ENCODE data around the gene PKP1. TPM values are rescaled to one million over a fixed set of nuclear protein-coding genes. Genes with fewer than 3 reads are reported as not detected.

Gene PKP1
- total RNA-seq, 2 donors from 2014 or later, result 0.18 to 0.44 TPM

- Histone ChIP-seq H3K27ac (ENCODE audit: low read depth, low read length) (no peak overlapping the region), H3K9me3 (ENCODE audit: control insufficient read depth, low read length) (no peaks in the 10 kb centered on the region), H3K9ac (ENCODE audit: extremely low read depth, low read length, poor library complexity, severe bottlenecking) (no peak overlapping the region), H3K4me1 (ENCODE audit: control insufficient read depth, insufficient read depth, low read length) (peaks cover 15% of the 10 kb centered on the region), H3K36me3 (ENCODE audit: control insufficient read depth, insufficient read depth, low read length) (no peaks in the 10 kb centered on the region), H3K4me3 (ENCODE audit: low read length) (no peak overlapping the region), H3K27me3 (ENCODE audit: control insufficient read depth, insufficient read depth, low read length, poor library complexity, severe bottlenecking) (no peaks in the 10 kb centered on the region)
- no peak overlapping the region for H3K4me3 Mint-ChIP-seq
- H3K4me1 Mint-ChIP-seq, result peaks cover 7% of the 10 kb centered on the region
- no peak for TF ChIP-seq CTCF (conservative IDR thresholded peaks at IDR 0.05)
- no peak for DNase-seq
- H3K36me3 Mint-ChIP-seq (ENCODE audit: low read depth), result no peaks in the 10 kb centered on the region
- H3K27me3 Mint-ChIP-seq (ENCODE audit: insufficient read depth), result peaks cover 12% of the 10 kb centered on the region
- H3K9me3 Mint-ChIP-seq, result no peaks in the 10 kb centered on the region
- no peak overlapping the region for H3K27ac Mint-ChIP-seq
- 93 to 96% methylated on average over 2 to 4 of the region's 4 CpGs for WGBS, 2 experiments (ENCODE audit: insufficient coverage in 1 of 2, insufficient read length in 1 of 2)
Measured at GRCh38 chr1:201328576-201328975, 45.3 kb downstream of the PKP1 start.

GRCh38 chr1:201329286-201329685, 46.0 kb downstream of the PKP1 start:
- H3K36me3 ChIP-seq (ENCODE audit: control insufficient read depth, insufficient read depth, low read length), result no peaks in the 10 kb centered on the region
- TF ChIP-seq CTCF (conservative IDR thresholded peaks at IDR 0.05), result no peak
- no peak overlapping the region for H3K9ac ChIP-seq (ENCODE audit: extremely low read depth, low read length, poor library complexity, severe bottlenecking)
- H3K27me3 ChIP-seq (ENCODE audit: control insufficient read depth, insufficient read depth, low read length, poor library complexity, severe bottlenecking), result no peaks in the 10 kb centered on the region
- WGBS, 2 experiments (ENCODE audit: insufficient coverage in 1 of 2, insufficient read length in 1 of 2), result 93 to 96% methylated on average over 2 of the region's 2 CpGs
- Mint-ChIP-seq H3K9me3 (no peaks in the 10 kb centered on the region), H3K4me1 (peaks cover 7% of the 10 kb centered on the region), H3K4me3 (no peak overlapping the region), H3K27ac (no peak overlapping the region), H3K36me3 (ENCODE audit: low read depth) (no peaks in the 10 kb centered on the region), H3K27me3 (ENCODE audit: insufficient read depth) (peaks cover 11% of the 10 kb centered on the region)
- no peak overlapping the region for H3K27ac ChIP-seq (ENCODE audit: low read depth, low read length)
- H3K4me3 ChIP-seq (ENCODE audit: low read length), result no peak overlapping the region
- no peak for DNase-seq
- H3K4me1 ChIP-seq (ENCODE audit: control insufficient read depth, insufficient read depth, low read length), result peaks cover 15% of the 10 kb centered on the region
- H3K9me3 ChIP-seq (ENCODE audit: control insufficient read depth, low read length), result no peaks in the 10 kb centered on the region

GRCh38 chr1:201329801-201330200, 46.5 kb downstream of the PKP1 start:
- Mint-ChIP-seq H3K9me3 (no peaks in the 10 kb centered on the region), H3K27ac (no peak overlapping the region), H3K4me3 (no peak overlapping the region), H3K27me3 (ENCODE audit: insufficient read depth) (peaks cover 9% of the 10 kb centered on the region), H3K4me1 (peaks cover 7% of the 10 kb centered on the region), H3K36me3 (ENCODE audit: low read depth) (no peaks in the 10 kb centered on the region)
- Histone ChIP-seq H3K9me3 (ENCODE audit: control insufficient read depth, low read length) (no peaks in the 10 kb centered on the region), H3K4me3 (ENCODE audit: low read length) (no peak overlapping the region), H3K27me3 (ENCODE audit: control insufficient read depth, insufficient read depth, low read length, poor library complexity, severe bottlenecking) (no peaks in the 10 kb centered on the region), H3K4me1 (ENCODE audit: control insufficient read depth, insufficient read depth, low read length) (peaks cover 15% of the 10 kb centered on the region), H3K9ac (ENCODE audit: extremely low read depth, low read length, poor library complexity, severe bottlenecking) (no peak overlapping the region), H3K36me3 (ENCODE audit: control insufficient read depth, insufficient read depth, low read length) (no peaks in the 10 kb centered on the region), H3K27ac (ENCODE audit: low read depth, low read length) (no peak overlapping the region)
- TF ChIP-seq CTCF (conservative IDR thresholded peaks at IDR 0.05), result no peak
- no peak for DNase-seq
- 89 to 92% methylated on average over 3 to 4 of the region's 4 CpGs for WGBS, 2 experiments (ENCODE audit: insufficient coverage in 1 of 2, insufficient read length in 1 of 2)

Data from endodermal cell (in vitro differentiated cells).